ENCODE measurements around the gene CRIP1.

CRIP1 gene

GRCh38 chr14:105476097-105476830 is 10.4 kb upstream of the CRIP1 start:
- no peak for FAIRE-seq

GRCh38 chr14:105476831-105477659 is 9.6 kb upstream of the CRIP1 start:
- DNase-seq (ENCODE audit: insufficient read length, low spot score) (no peak), FAIRE-seq (no peak)
- no peak for TF ChIP-seq CTCF (IDR thresholded peaks at IDR 0.05; ENCODE audit: insufficient read depth, missing control alignments)

More at GRCh38 chr14:105476097-105476830, 10.4 kb upstream of the CRIP1 start:
- TF ChIP-seq CTCF (IDR thresholded peaks at IDR 0.05; ENCODE audit: insufficient read depth, missing control alignments) = no peak
- no peak for DNase-seq (ENCODE audit: insufficient read length, low spot score)

GRCh38 chr14:105477660-105478397 is 8.9 kb upstream of the CRIP1 start:
- TF ChIP-seq CTCF (IDR thresholded peaks at IDR 0.05; ENCODE audit: insufficient read depth, missing control alignments) = no peak
- DNase-seq (ENCODE audit: insufficient read length, low spot score) (no peak), FAIRE-seq (no peak)

- no peak for DNase-seq (ENCODE audit: insufficient read length, low spot score)
- no peak for TF ChIP-seq CTCF (IDR thresholded peaks at IDR 0.05; ENCODE audit: insufficient read depth, missing control alignments)
- no peak for FAIRE-seq
Observed at GRCh38 chr14:105478398-105479251, 8.1 kb upstream of the CRIP1 start.

GRCh38 chr14:105479431-105480158 is 7.1 kb upstream of the CRIP1 start:
- no peak for FAIRE-seq
- no peak for DNase-seq (ENCODE audit: insufficient read length, low spot score)
- TF ChIP-seq CTCF (IDR thresholded peaks at IDR 0.05; ENCODE audit: insufficient read depth, missing control alignments) = no peak

- FAIRE-seq (no peak), DNase-seq (ENCODE audit: insufficient read length, low spot score) (no peak)
- TF ChIP-seq CTCF (IDR thresholded peaks at IDR 0.05; ENCODE audit: insufficient read depth, missing control alignments) = no peak
Observed at GRCh38 chr14:105480199-105480746, 6.4 kb upstream of the CRIP1 start.

All from D721Med (cell line).